ENCODE data around the gene HIRIP3.
"Not testable (repeated sequence)": the region's sequence is repeated elsewhere in the genome, so short reads cannot be mapped to it uniquely, and the experiment has no call there.

Gene HIRIP3

GRCh38 chr16:29972992-29973383 lies 22.4 kb downstream of the HIRIP3 start:
- H3K4me3 ChIP-seq (ENCODE audit: low read length) = no peak overlapping the region
- DNase-seq (ENCODE audit: low read depth, low spot score) = no peak

GRCh38 chr16:29972500-29972899 lies 22.9 kb downstream of the HIRIP3 start:
- no peak overlapping the region for H3K4me3 ChIP-seq (ENCODE audit: low read length)
- DNase-seq (ENCODE audit: low read depth, low spot score) = no peak

- no peak overlapping the region for H3K4me3 ChIP-seq (ENCODE audit: low read length)
These were observed 24.1 kb downstream of the HIRIP3 start for GRCh38 chr16:29971304-29971703.

GRCh38 chr16:29968205-29968604 lies 27.2 kb downstream of the HIRIP3 start:
- no peak overlapping the region for H3K4me3 ChIP-seq (ENCODE audit: low read length)
- DNase-seq (ENCODE audit: low read depth, low spot score) = no peak

More at GRCh38 chr16:29971304-29971703, 24.1 kb downstream of the HIRIP3 start:
- DNase-seq (ENCODE audit: low read depth, low spot score) = no peak

GRCh38 chr16:29963021-29963743 lies 32.2 kb downstream of the HIRIP3 start:
- no peak overlapping the region for H3K4me3 ChIP-seq (ENCODE audit: low read length)
- DNase-seq (ENCODE audit: low read depth, low spot score) = no peak

- H3K4me3 ChIP-seq (ENCODE audit: low read length) = peak overlapping the region; percentile 78
- DNase-seq (ENCODE audit: low read depth, low spot score) = no peak
These were observed 32.9 kb downstream of the HIRIP3 start for GRCh38 chr16:29962344-29962994.

- H3K4me3 ChIP-seq (ENCODE audit: low read length) = peak within 1 kb of the TSS; percentile 78
- peak; percentile 82 for DNase-seq (ENCODE audit: low read depth, low spot score)
These were observed 33.7 kb downstream of the HIRIP3 start, which contains the start of gene TMEM219 for GRCh38 chr16:29961479-29962343. Gene TMEM219, plus strand, starts transcription at chr16:29962079. Its CDS starts 1,065 bp downstream, at chr16:29963144.

GRCh38 chr16:29961127-29961478 lies 34.3 kb downstream of the HIRIP3 start:
- no peak for DNase-seq (ENCODE audit: low read depth, low spot score)
- H3K4me3 ChIP-seq (ENCODE audit: low read length) = peak overlapping the region; percentile 75

GRCh38 chr16:29959821-29960220 lies 35.6 kb downstream of the HIRIP3 start:
- not testable (repeated sequence) for H3K4me3 ChIP-seq (ENCODE audit: low read length); DNase-seq (ENCODE audit: low read depth, low spot score)

GRCh38 chr16:29959293-29959692 lies 36.1 kb downstream of the HIRIP3 start:
- H3K4me3 ChIP-seq (ENCODE audit: low read length) = no peak overlapping the region
- no peak for DNase-seq (ENCODE audit: low read depth, low spot score)

GRCh38 chr16:29958756-29959155 lies 36.7 kb downstream of the HIRIP3 start:
- no peak for DNase-seq (ENCODE audit: low read depth, low spot score)
- H3K4me3 ChIP-seq (ENCODE audit: low read length) = no peak overlapping the region

- H3K4me3 ChIP-seq (ENCODE audit: low read length) = no peak overlapping the region
- no peak for DNase-seq (ENCODE audit: low read depth, low spot score)
These were observed 43.6 kb downstream of the HIRIP3 start for GRCh38 chr16:29951625-29952365.

- H3K4me3 ChIP-seq (ENCODE audit: low read length) = no peak overlapping the region
- no peak for DNase-seq (ENCODE audit: low read depth, low spot score)
These were observed 44.5 kb downstream of the HIRIP3 start for GRCh38 chr16:29950806-29951461.

- DNase-seq (ENCODE audit: low read depth, low spot score) = no peak
- H3K4me3 ChIP-seq (ENCODE audit: low read length) = no peak overlapping the region
These were observed 47.5 kb downstream of the HIRIP3 start for GRCh38 chr16:29947897-29948296.

- no peak overlapping the region for H3K4me3 ChIP-seq (ENCODE audit: low read length)
- no peak for DNase-seq (ENCODE audit: low read depth, low spot score)
These were observed 51.3 kb downstream of the HIRIP3 start for GRCh38 chr16:29943846-29944799.

Data from Jurkat, Clone E6-1 (cell line).